Daoy (cell line): Measurements from ENCODE around the gene CDK11A. TPM values are rescaled to one million over a fixed set of nuclear protein-coding genes. Genes with fewer than 3 reads are reported as not detected.
"Not testable (repeated sequence)": the region's sequence is repeated elsewhere in the genome, so short reads cannot be mapped to it uniquely, and the experiment has no call there.

Experiments
- DNase-seq: peaks from one replicate; pipeline ENCODE4 v3.0.0-alpha.2; 2015; ENCODE audit warnings: low read depth
- total RNA-seq: library from RNA; depleted of rRNA; stranded (reverse); fragments of >200 nt; shearing (Covaris generic); gene quantifications from 2 replicates; pipeline ENCODE4 v1.2.3, GENCODE V29; 2014

The CDK11A gene
- total RNA-seq, 1 experiment from 2014 or later, result 13.5 TPM

- DNase-seq, result not testable (repeated sequence)
Observed at GRCh38 chr1:1726088-1726487, 1.9 kb upstream of the CDK11A start.

GRCh38 chr1:1721201-1721600 is 3.0 kb downstream of the CDK11A start:
- DNase-seq, result no peak

- DNase-seq, result not testable (repeated sequence)
Observed at GRCh38 chr1:1715109-1715883, 8.9 kb downstream of the CDK11A start.

- not testable (repeated sequence) for DNase-seq
Observed at GRCh38 chr1:1707897-1708296, 16.3 kb downstream of the CDK11A start.

GRCh38 chr1:1707241-1707640 is 16.9 kb downstream of the CDK11A start:
- not testable (repeated sequence) for DNase-seq

DNA sequence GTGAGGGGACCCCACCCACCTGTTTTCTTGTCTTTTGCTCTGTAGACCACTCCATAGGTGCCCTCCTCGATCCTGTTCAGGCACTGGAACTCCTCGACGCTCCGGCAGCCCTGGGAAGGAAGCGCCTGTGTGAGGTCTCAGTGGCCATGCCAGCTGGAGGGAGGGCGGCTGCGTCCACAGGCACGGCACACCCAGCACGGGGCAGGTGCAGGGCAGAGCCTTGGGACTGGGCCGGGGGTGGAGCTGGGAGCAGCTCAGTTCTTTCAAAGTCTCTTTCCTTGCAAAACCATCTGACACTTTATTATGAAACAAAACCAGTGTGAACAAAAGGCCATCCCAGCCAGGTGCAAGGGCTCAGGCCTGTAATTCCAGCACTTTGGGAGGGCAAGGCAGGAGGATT is 18.5 kb downstream of the CDK11A start:
- not testable (repeated sequence) for DNase-seq

DNA sequence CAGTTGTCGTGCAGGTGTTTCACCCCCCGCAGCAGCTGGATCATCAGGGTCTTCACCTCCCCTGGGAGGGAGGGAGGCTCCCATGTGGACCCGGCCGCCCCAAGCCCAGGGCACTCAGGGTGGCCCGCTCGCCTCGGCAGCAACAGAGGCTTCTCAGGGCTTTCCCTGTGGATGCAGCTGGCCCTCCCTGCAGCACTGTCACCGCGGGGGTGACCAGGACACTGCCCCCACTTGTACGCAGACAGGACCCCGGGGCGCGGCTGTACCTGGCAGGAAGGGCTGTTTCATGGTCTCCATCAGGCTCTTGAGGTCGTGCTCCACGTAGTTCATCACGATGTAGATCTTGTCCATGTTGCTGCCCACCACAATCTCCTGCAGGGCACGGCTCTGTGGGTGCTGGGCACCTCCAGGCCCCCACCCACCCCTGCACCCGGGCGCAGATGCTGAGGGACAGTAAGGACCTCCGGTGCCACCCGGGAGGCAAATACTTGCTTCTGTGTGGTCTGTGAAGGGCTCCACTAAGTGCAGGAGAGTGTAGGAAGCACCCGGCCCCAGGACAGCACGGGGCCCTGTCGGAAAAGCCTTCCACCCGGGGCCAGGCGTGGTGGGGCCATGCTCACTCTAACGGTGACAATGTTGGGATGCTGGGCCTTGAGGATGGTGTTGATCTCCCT is 19.7 kb downstream of the CDK11A start:
- not testable (repeated sequence) for DNase-seq

GRCh38 chr1:1703796-1704195 is 20.4 kb downstream of the CDK11A start:
- no peak for DNase-seq

GRCh38 chr1:1702506-1702905 is 21.7 kb downstream of the CDK11A start:
- not testable (repeated sequence) for DNase-seq

DNA sequence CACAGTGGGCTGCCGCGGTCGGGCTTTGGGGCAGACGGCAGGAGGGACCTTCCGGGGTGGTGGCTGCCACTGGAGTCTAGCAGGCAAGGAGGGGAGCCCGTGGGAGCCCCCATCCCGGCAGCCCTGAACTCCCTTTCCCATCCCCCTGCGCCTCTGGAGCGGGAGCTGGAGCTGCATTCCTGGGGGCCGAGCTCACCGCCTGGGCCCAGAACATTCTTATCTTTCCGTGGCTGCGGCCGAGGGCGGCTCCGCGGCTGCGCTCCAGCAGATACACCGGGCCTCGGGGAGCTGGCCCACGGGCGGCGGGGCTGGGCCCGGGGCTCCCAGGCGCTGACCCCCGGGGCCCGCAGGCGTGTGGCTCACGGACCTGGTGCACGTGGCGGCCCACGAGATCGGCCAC is 23.6 kb downstream of the CDK11A start:
- DNase-seq, result not testable (repeated sequence)

DNA sequence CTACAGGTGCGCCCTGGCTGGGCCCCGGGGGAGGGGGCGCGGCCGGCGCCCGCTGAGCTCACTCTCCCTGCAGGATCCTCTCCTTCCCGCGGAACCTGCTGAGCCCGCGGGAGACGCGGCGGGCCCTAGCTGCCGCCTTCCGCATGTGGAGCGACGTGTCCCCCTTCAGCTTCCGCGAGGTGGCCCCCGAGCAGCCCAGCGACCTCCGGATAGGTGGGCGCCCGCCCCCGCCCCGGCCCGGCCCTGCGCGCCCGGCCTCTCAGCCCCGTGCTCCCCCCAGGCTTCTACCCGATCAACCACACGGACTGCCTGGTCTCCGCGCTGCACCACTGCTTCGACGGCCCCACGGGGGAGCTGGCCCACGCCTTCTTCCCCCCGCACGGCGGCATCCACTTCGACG is 24.1 kb downstream of the CDK11A start:
- not testable (repeated sequence) for DNase-seq

GRCh38 chr1:1699061-1699460 is 25.1 kb downstream of the CDK11A start:
- not testable (repeated sequence) for DNase-seq

DNA sequence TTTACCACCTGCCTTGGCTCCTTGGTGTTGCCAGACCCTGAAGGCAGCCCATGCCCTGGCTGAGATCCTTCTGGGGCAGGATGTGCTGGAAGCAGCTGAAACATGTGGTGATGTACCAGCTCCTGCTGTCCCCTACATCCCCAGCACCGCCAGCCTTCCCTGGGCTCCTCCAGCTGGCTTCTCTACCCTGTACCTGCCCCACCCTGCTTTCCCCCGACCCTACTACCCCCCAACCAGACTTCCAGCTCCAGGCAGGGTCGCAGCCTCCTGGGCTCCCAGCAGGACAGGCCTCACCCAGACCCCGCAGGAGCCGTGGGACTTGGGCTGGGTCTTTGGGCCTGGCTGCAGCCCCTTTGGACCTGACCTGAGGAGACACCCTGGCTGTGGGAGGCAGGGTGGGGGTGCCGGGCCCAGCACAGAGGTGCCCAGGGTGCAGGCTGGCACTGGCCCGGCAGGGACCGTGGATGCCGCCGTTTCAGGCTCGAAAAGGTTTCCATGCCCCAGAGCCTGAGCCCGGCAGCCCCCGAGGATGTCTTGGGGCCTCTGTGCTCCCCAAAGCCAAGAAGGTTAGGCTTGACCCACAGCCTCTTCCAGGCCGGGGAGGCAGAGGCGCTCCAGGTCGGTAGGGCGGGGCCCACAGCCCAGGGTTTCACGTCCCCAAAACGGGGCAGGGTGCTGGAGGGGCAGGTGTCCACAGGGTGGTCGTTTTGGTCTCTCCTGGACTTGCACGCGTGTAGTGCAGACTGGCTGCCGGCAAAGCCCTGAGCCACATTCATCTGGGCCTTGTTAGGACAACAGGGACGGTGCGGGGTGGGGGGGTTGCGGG is 26.6 kb downstream of the CDK11A start:
- not testable (repeated sequence) for DNase-seq

DNA sequence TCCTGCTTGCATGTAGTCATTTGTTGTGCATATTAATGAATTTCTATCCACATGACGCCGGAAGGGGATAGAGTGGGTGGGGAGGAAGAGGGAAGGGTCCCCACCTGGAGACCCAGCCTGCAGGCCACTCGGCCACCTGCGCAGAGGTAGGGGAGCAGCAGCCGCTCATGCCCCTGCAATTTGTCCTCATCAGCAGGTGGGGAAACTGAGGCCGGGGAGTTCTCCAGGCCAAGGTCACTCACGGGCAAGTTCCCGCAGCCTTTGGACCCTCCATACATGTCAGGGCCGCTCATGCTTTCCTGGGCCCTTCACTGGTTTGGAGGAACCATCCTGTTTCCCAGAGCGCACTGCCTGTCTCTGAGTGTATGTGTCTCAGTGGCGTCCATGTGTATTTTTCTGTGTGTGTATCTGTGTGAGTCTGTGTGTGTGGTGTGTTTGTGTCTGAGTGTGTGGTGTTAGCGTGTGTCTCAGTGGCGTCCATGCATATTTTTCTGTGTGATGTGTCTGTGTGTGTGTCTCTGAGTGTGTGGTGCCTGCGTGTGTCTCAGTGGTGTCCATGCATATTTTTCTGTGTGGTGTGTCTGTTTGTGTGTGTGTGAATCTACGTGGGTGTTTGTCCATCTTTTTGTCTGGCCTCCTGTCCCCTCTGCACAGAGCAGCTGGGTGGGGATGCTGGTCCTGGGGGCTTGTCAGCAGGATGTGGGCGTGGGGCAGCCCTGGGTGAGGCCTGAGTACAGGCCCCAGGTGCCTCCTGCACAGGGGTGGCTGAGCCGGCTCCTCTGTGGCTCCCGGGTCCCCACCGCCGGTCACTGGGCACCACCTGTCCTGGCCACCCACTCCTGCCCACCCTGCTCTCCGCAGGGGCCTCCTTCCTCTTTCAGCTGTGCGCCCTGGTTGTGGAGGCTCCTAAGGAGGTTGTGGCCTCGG is 27.5 kb downstream of the CDK11A start:
- DNase-seq, result not testable (repeated sequence)

DNA sequence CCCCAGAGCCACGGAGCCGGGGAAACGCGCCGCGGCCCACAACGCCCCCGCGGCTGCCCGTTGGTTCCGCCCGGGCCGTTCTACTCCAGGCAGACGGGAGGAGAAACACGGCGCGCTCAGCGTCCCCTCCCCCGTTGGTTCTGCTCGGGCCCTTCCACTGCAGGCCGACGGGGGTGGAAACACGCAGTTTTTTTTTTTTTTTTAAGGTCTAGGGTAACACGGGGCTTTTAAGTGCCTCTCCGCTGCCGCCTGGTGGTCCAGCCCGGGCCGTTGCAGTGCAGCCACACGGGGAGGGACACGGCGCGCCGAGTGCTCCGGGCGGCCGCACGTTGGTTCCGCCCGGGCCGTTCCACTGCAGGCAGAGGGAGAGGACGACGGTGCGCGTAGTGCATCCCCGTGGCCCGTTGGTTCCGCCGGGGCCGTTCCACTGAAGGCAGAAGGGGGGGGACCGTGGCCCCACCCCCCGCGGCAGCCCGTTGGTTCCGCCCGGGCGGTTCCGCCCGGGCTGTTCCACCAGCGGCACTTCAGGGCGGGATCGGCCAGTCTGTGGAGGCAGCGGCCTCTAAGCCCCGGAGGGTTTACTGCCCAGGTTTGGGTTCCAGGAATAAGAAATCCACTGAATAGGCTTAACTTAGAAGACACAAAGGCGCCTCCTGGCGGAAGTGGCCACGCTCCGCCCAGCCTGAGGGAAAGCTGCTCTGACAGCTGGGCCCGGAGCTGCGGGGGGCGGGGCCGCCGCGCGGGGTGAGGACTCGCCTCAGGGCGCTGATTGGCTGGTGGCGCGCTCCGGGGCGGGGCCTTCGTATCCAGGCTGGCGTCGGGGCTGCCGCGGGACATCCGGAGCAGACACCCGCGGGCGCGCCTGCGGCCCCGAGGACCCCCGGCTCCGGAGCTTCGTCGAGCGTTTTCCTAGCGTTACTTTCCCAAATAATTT is 31.2 kb downstream of the CDK11A start, which contains the start of gene SLC35E2B:
TSS of gene SLC35E2B (minus strand) at position 82 of the 934 bp plus-strand sequence. CDS start 16,096 bp downstream, outside the sequence.
- DNase-seq, result peak; percentile 89

DNA sequence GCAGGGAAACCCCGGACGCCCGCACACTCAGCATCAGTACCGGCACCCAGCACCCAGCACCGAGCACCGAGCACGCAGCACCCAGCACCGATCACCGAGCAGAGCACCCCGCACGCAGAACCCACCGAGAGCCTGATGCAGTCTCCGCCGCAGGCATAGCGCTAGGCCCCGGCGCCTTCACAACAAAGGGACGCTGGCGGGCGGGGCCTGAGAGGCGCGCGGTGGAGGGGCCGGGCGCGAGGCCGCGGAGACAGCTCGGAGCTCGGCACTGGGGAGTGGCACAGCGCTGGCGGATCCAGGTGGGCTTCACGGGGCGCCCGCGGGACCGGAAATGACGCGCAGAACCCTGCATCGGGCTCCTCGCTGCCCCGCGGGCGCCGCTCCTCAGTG is 31.8 kb downstream of the CDK11A start:
- peak; percentile 72 for DNase-seq

DNA sequence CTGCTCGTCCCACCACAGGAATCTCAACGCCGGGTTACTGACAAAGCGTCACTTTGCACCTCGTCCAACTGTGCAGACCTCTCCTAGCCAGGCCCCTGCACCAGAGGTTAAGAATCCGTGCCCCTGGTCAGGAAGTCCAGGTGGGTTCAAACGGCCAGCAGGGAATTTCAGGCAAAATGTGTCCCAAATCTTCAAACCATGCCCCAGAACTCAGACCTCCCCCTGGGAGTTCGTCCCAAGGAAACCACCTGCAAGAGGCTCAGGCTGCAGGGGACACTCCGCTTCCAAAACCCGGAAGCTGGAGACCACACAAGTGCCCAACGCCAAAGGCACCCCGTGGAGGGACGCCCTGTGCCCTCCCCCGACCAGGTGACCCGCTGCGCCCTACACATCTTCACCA is 32.7 kb downstream of the CDK11A start:
- DNase-seq, result not testable (repeated sequence)

DNA sequence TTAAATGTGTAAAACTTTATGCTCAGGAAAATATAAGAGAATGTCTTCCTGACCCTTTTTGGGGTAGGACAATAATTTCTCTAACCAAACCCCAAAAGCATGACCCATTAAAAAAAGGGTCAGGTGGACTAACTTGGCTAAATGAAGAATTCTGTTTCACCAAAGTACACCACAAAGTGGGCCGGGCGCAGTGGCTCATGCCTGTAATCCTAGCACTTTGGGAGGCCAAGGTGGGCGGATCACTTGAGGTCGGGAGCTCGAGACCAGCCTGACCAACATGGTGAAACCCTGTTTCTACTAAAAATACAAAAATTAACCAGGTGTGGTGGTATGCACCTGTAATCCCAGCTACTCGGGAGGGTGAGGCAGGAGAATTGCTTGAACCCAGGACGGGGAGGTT is 34.6 kb downstream of the CDK11A start:
- not testable (repeated sequence) for DNase-seq

DNA sequence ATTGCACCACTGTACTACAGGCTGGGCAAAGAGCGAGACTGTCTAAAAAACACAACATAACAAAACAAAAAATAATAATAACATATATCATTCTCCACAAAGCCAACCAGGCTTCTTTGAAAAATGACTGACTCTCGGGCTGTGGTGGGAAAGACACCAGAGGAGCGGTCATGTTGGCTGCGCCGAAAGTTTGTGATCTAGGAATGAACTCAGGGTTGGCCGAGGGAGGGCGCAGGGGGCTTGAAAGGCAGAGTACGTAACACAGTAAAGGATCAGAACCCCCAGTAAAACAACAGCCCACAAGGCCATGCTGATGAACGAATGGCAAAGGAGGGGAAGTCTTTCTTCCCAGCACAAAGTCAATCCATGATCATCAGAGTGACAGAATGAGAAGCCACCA is 36.3 kb downstream of the CDK11A start:
- no peak for DNase-seq
